RWPE1 (cell line): Measurements from ENCODE around the gene OTOG.

Experiments used
- CTCF ChIA-PET: fragments of 350-600 bp; sonication (Branson Sonifier 250); formaldehyde crosslinking; extraction: SDS; loops from one replicate; lab custom pipeline; 2021; lab: Yijun Ruan, JAX
- POLR2A ChIA-PET: fragments of 400-600 bp; formaldehyde crosslinking; extraction: SDS; loops from one replicate; lab custom pipeline; 2020; ENCODE audit warnings: antibody characterized with exemption; ENCODE audit not compliant: low non-redundant PET; lab: Yijun Ruan, JAX
- DNase-seq: peaks from one replicate; pipeline ENCODE4 v3.0.0; 2012; ENCODE audit warnings: low spot score
- H3K27ac ChIP-seq: fragments of 450-650 bp; 2 replicates; pipeline ENCODE4 v1.5.1; 2017
- TF ChIP-seq, protein P1 (sequence below): fragments of 450-650 bp; conservative IDR thresholded peaks from 2 replicates; pipeline ENCODE4 v1.5.1; 2017; ENCODE audit warnings: low read depth, mild to moderate bottlenecking

Gene OTOG

DNA sequence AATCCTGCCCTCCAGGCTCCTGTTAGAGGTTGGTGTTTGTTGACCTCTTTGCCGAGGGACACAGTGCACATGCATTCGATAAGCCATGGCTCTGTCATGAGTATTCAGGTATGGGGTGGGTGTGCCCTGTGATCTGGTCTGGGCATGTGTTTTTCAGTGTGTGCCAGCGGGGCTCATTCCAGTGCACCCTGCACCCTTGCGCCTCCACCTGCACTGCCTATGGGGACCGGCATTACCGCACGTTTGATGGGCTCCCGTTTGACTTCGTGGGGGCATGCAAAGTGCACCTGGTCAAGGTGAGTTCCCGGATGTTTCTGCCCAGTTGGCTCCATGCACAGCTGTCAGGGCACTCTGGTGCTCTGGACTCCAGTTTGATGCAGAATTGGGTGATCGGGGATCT lies 44.2 kb downstream of the OTOG start:
- no peak for DNase-seq
- TF ChIP-seq, protein P1, sequence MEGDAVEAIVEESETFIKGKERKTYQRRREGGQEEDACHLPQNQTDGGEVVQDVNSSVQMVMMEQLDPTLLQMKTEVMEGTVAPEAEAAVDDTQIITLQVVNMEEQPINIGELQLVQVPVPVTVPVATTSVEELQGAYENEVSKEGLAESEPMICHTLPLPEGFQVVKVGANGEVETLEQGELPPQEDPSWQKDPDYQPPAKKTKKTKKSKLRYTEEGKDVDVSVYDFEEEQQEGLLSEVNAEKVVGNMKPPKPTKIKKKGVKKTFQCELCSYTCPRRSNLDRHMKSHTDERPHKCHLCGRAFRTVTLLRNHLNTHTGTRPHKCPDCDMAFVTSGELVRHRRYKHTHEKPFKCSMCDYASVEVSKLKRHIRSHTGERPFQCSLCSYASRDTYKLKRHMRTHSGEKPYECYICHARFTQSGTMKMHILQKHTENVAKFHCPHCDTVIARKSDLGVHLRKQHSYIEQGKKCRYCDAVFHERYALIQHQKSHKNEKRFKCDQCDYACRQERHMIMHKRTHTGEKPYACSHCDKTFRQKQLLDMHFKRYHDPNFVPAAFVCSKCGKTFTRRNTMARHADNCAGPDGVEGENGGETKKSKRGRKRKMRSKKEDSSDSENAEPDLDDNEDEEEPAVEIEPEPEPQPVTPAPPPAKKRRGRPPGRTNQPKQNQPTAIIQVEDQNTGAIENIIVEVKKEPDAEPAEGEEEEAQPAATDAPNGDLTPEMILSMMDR: no peak
- no peak overlapping the region for H3K27ac ChIP-seq
- ChIA-PET CTCF (interaction anchor here (0.7 kb wide), 2 partner anchors 207 to 278 kb away, joined by 3 to 4 read pairs; no protein-coding TSS in a partner anchor), POLR2A (no interaction called here)

DNA sequence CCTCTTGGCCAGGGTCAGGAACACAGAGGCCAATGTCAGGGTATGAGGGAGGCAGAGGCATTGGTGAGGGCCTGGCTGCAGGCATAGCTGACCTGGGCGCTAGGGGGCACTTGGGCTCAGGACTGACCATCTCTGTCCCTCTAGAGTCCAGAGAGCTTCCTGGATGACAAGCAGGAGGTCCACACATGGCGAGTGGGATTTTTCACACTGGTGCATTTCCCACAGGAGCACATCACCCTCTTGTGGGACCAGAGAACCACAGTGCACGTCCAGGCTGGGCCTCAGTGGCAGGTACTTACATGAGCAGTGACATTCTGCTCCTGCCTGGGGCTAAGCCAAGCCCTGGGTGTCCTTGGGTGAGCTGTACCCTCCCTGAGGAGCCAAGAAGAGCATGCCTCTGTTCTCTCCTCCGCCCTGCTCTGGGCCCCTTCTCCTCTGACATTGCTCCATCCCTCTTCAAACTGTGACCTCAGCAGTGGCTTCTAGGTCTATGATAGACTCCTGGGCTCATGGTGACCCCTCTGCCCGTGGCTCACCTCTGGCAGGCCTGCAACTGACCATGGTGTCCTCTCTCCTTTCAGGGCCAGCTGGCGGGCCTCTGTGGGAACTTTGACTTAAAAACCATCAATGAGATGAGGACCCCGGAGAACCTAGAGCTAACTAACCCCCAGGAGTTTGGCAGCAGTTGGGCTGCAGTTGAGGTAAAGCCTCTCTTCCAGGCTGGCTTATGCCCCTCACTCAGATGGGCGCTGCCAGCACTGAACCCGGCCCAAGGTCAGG lies 46.6 kb downstream of the OTOG start:
- DNase-seq: no peak
- CTCF ChIA-PET: interaction anchor here (0.6 kb wide), 1 partner anchor 55 kb away, joined by 3 read pairs; no protein-coding TSS in a partner anchor
- TF ChIP-seq, protein P1: no peak
- no peak overlapping the region for H3K27ac ChIP-seq
- POLR2A ChIA-PET: no interaction called here

DNA sequence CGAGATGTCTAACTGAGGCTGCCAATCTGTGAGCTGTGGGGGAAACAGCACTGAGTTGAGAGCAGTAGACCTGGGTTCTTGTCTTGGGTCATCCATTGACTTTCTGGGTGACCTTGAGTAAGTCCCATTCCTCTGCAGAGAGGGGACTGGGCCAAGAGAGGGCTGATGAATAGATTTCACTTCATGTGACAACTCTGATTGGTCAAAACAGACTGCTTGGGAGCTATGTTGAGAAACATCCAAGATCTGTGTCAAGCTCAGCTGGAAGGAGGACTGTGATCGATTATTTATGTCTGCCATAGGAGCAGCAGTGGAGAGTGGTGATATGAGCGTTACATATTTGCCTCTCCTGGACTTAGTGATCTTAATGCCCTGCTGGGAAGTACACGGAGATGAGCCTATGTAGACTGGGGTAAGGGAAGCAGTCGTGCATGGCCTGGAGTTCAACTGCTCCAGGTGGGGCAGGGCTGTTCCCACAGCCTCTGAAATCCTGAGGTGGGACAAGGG lies 47.7 kb downstream of the OTOG start:
- no peak overlapping the region for H3K27ac ChIP-seq
- CTCF ChIA-PET: no interaction called here
- TF ChIP-seq, protein P1: no peak
- POLR2A ChIA-PET: no interaction called here
- no peak for DNase-seq

DNA sequence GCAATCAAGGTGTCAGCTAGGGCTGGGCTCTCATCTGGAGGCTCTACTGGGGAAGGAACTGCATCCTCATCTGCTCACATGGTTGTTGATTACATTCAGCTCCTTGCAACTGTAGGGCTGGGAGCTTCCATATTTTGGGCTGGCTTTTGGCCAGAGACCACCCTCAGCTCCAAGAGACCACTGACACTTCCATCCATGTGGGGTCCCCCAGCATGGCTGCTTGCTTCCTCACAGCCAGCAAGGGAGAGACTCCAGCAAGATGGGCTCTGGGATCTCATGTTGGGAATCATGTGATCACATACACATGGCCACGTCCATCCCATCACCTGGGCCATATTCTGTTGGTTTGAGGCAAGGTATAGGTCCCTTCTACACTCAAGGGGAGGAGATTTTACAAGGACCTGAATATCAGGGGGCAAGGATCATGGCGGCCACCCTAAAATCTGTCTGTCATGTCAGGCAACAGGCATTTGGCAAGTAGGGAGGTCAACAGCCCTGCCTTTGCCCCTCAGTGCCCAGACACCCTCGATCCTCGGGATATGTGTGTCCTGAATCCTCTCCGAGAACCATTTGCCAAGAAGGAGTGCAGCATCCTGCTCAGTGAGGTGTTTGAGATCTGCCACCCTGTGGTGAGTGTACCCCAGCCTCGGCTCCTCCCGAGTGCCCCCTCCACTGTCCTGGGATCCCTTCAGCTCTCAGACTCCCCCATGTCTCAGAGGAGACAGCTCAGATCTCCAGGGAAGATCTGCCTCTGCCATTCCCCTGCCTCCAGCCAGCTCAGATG lies 48.7 kb downstream of the OTOG start:
- no peak for DNase-seq
- ChIA-PET POLR2A (no interaction called here), CTCF (interaction anchor here (0.7 kb wide), 1 partner anchor 310 kb away, joined by 3 read pairs; no protein-coding TSS in a partner anchor)
- TF ChIP-seq, protein P1: no peak
- H3K27ac ChIP-seq: no peak overlapping the region

DNA sequence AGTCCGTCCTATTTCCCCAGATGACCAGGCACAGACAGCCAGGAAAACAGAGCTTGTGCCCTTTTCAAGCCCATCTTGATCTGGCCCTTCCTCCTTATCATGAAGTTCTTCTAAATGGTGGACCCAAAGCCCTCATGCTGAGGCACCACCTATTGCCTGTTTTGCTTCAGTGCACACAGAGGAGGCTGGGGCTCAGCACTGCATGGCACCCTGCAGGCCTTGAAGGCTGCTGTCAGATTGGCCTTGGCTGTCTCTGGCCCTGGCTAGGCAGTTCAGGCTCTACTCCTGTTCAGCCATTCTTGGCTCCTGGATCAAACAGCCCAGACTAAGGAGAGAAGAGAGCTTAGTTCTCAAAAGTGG lies 49.2 kb downstream of the OTOG start:
- DNase-seq: no peak
- CTCF ChIA-PET: interaction anchor here (0.7 kb wide), 1 partner anchor 310 kb away, joined by 3 read pairs; no protein-coding TSS in a partner anchor
- H3K27ac ChIP-seq: no peak overlapping the region
- POLR2A ChIA-PET: no interaction called here
- TF ChIP-seq, protein P1: no peak

DNA sequence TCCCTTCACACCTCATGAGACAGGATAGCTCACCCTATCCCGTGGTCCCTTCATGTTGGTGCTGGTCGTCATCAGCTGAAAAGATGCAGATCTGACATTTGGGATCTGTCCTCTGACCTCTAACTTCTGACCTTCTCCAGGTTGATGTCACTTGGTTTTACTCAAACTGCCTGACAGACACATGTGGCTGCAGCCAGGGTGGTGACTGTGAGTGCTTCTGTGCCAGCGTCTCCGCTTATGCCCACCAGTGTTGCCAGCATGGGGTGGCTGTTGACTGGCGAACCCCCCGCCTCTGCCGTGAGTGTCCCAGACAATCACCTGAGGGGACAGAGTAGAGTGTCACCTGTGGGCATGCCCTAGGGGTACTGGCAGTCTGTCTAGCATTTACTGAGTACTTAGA lies 49.7 kb downstream of the OTOG start:
- CTCF ChIA-PET: interaction anchor here (0.7 kb wide), 1 partner anchor 309 kb away, joined by 3 read pairs; no protein-coding TSS in a partner anchor
- H3K27ac ChIP-seq: no peak overlapping the region
- DNase-seq: no peak
- TF ChIP-seq, protein P1: no peak
- POLR2A ChIA-PET: no interaction called here
